ENCODE results near the gene EVI2B. TPM values are rescaled to one million over a fixed set of nuclear protein-coding genes. Genes with fewer than 3 reads are reported as not detected.
A peak's percentile ranks its signal among the peaks of the same experiment; 100 is the strongest.

Gene EVI2B
- polyA plus RNA-seq, 1 donor (not counting 4 experiments of a cell fraction or from before 2014, with no cell fraction given), result 0.80 TPM

GRCh38 chr17:31308372-31309334 lies 5.2 kb downstream of the EVI2B start:
- Histone ChIP-seq H4K20me1 (ENCODE audit: control insufficient read depth, extremely low read depth, insufficient read depth, low read length) (no peaks in the 10 kb centered on the region), H3K9me3 (ENCODE audit: control insufficient read depth, low read depth, low read length) (no peaks in the 10 kb centered on the region), H3K9ac (ENCODE audit: control insufficient read depth, extremely low read depth, insufficient read depth, low read length) (no peak overlapping the region), H3K27me3 (ENCODE audit: control insufficient read depth, extremely low read depth, insufficient read depth, low read length) (no peaks in the 10 kb centered on the region), H3K79me2 (ENCODE audit: control insufficient read depth, insufficient read depth, low read length) (no peaks in the 10 kb centered on the region), H3K9me1 (ENCODE audit: control insufficient read depth, extremely low read depth, insufficient read depth, low read length) (no peaks in the 10 kb centered on the region), H3K4me2 (ENCODE audit: control insufficient read depth, extremely low read depth, insufficient read depth, low read depth, low read length) (no peak overlapping the region), H3K4me3 (ENCODE audit: control insufficient read depth in 2 of 3, extremely low read depth in 1 of 3, insufficient read depth in 2 of 3, low read depth in 1 of 3, low read length in 3 of 3) (no peak overlapping the region), H3K36me3 (ENCODE audit: control insufficient read depth in 2 of 2, extremely low read depth in 1 of 2, insufficient read depth in 2 of 2, low read length in 2 of 2) (no peaks in the 10 kb centered on the region), H2AFZ (ENCODE audit: control insufficient read depth, low read length) (no peak overlapping the region), H3K4me1 (ENCODE audit: control insufficient read depth, extremely low read depth, insufficient read depth, low read length) (peaks cover 6% of the 10 kb centered on the region), H3K27ac (ENCODE audit: control insufficient read depth, insufficient read depth, low read length) (no peak overlapping the region)
- no peak for DNase-seq (ENCODE audit: low read depth, low spot score)
- no peak for FAIRE-seq
- dilution Hi-C loops (cut with MboI; ENCODE audit: extremely low pct_ligation_motif_present, low sequenced_read_pairs), result no loop called here
- TF ChIP-seq CTCF (optimal IDR thresholded peaks at IDR 0.05 in 1 of 3, IDR thresholded peaks at IDR 0.05 in 1 of 3, conservative IDR thresholded peaks at IDR 0.05 in 1 of 3; ENCODE audit: extremely low read depth in 1 of 3, insufficient read depth in 2 of 3, low read length in 3 of 3) (no peak), EZH2 (IDR thresholded peaks at IDR 0.05; ENCODE audit: low read length) (no peak)

- no peak for DNase-seq (ENCODE audit: low read depth, low spot score)
- dilution Hi-C loops (cut with MboI; ENCODE audit: extremely low pct_ligation_motif_present, low sequenced_read_pairs), result no loop called here
- H3K36me3 ChIP-seq (ENCODE audit: control insufficient read depth in 2 of 2, extremely low read depth in 1 of 2, insufficient read depth in 2 of 2, low read length in 2 of 2), result no peaks in the 10 kb centered on the region
- no peak overlapping the region for H3K4me3 ChIP-seq (ENCODE audit: control insufficient read depth in 2 of 3, extremely low read depth in 1 of 3, insufficient read depth in 2 of 3, low read depth in 1 of 3, low read length in 3 of 3)
- no peak overlapping the region for H3K9ac ChIP-seq (ENCODE audit: control insufficient read depth, extremely low read depth, insufficient read depth, low read length)
- H3K9me1 ChIP-seq (ENCODE audit: control insufficient read depth, extremely low read depth, insufficient read depth, low read length), result no peaks in the 10 kb centered on the region
- no peaks in the 10 kb centered on the region for H3K4me1 ChIP-seq (ENCODE audit: control insufficient read depth, extremely low read depth, insufficient read depth, low read length)
- no peaks in the 10 kb centered on the region for H4K20me1 ChIP-seq (ENCODE audit: control insufficient read depth, extremely low read depth, insufficient read depth, low read length)
- no peak overlapping the region for H3K4me2 ChIP-seq (ENCODE audit: control insufficient read depth, extremely low read depth, insufficient read depth, low read depth, low read length)
- TF ChIP-seq CTCF (optimal IDR thresholded peaks at IDR 0.05 in 1 of 3, IDR thresholded peaks at IDR 0.05 in 1 of 3, conservative IDR thresholded peaks at IDR 0.05 in 1 of 3; ENCODE audit: extremely low read depth in 1 of 3, insufficient read depth in 2 of 3, low read length in 3 of 3) (no peak), EZH2 (IDR thresholded peaks at IDR 0.05; ENCODE audit: low read length) (no peak)
- no peaks in the 10 kb centered on the region for H3K79me2 ChIP-seq (ENCODE audit: control insufficient read depth, insufficient read depth, low read length)
- FAIRE-seq, result peak; percentile 61
- no peak overlapping the region for H2AFZ ChIP-seq (ENCODE audit: control insufficient read depth, low read length)
- H3K27me3 ChIP-seq (ENCODE audit: control insufficient read depth, extremely low read depth, insufficient read depth, low read length), result no peaks in the 10 kb centered on the region
- H3K27ac ChIP-seq (ENCODE audit: control insufficient read depth, insufficient read depth, low read length), result no peak overlapping the region
- no peaks in the 10 kb centered on the region for H3K9me3 ChIP-seq (ENCODE audit: control insufficient read depth, low read depth, low read length)
Measured at GRCh38 chr17:31307640-31308039, 6.2 kb downstream of the EVI2B start.
